K562 (cell line): ENCODE data around the gene PPP1R14C. TPM values are rescaled to one million over a fixed set of nuclear protein-coding genes. Genes with fewer than 3 reads are reported as not detected.

ENCODE experiments used
- ATF6 ChIP-seq: sonication (generic); formaldehyde crosslinking; IDR thresholded peaks from 2 replicates; pipeline ENCODE4 v1.4.0; 2020; ENCODE audit warnings: mild to moderate bottlenecking, missing genetic modification reagents
- ETV5 ChIP-seq: sonication (generic); formaldehyde crosslinking; IDR thresholded peaks from 2 replicates; pipeline ENCODE4 v1.4.0; 2020; ENCODE audit warnings: low read depth, mild to moderate bottlenecking, missing genetic modification reagents
- GMEB1 ChIP-seq: fragments of 250-450 bp; sonication (Bioruptor Pico); IDR thresholded peaks from 2 replicates; pipeline ENCODE4 v1.4.0; 2020; ENCODE audit warnings: mild to moderate bottlenecking
- HDAC3 ChIP-seq: fragments of 450-650 bp; IDR thresholded peaks from 2 replicates; pipeline ENCODE4 v1.6.1; 2018; ENCODE audit warnings: borderline replicate concordance, mild to moderate bottlenecking, moderate library complexity; ENCODE audit not compliant: partially characterized antibody
- JUNB ChIP-seq: fragments of 450-650 bp; formaldehyde crosslinking; conservative IDR thresholded peaks from 2 replicates; pipeline ENCODE4 v1.4.0; 2020; ENCODE audit warnings: mild to moderate bottlenecking
- JUND ChIP-seq, 2 experiments: IDR thresholded peaks; 2 replicates in 1 of 2; 3 replicates in 1 of 2; pipeline ENCODE4 v1.6.1; 2011; ENCODE audit warnings: borderline replicate concordance in 2 of 2, low read depth in 2 of 2, low read length in 2 of 2, improper control_type of control experiment in 1 of 2, missing biosample characterization in 1 of 2, missing genetic modification characterization in 1 of 2, missing genetic modification reagents in 1 of 2
- MBD1 ChIP-seq: fragments of 250-450 bp; sonication (Bioruptor Pico); IDR thresholded peaks from 2 replicates; pipeline ENCODE4 v1.8.0; 2022; ENCODE audit warnings: inconsistent platforms
- POLR2AphosphoS5 ChIP-seq: IDR thresholded peaks from 2 replicates; pipeline ENCODE4 v1.6.1; 2011; ENCODE audit warnings: mild to moderate bottlenecking, low read depth, low read length, moderate library complexity; ENCODE audit not compliant: control insufficient read depth, insufficient read depth
- RFX1 ChIP-seq: fragments of 450-650 bp; IDR thresholded peaks from 2 replicates; pipeline ENCODE4 v1.6.1; 2016; ENCODE audit warnings: mild to moderate bottlenecking, moderate library complexity
- polyA plus RNA-seq, 8 experiments: library from polyadenylated mRNA; depleted of rRNA in 4 of 8; stranded (reverse) in 5 of 8; unstranded in 3 of 8; fragments of >200 nt; fragmentation: Nextera tagmentation in 2 of 8; fragmentation: Illumina TruSeq in 1 of 8; extraction: Ambion mirVana in 2 of 8; extraction: Trizol in 1 of 8; gene quantifications; 2 replicates each; pipeline versions ENCODE4 v1.2.1 to v1.2.3, GENCODE V29; 2011 to 2014; ENCODE audit warnings: inconsistent platforms in 1 of 8, missing spikeins in 1 of 8
- total RNA-seq, 7 experiments: library from RNA; depleted of rRNA in 6 of 7; stranded (reverse); fragments of >200 nt in 6 of 7; fragmentation: Illumina TruSeq in 2 of 7; extraction: Trizol in 2 of 7; gene quantifications; 2 replicates each; pipeline versions ENCODE4 v1.2.1 to v1.2.3, GENCODE V29; 2011 to 2021; ENCODE audit warnings: low replicate concordance in 1 of 7

The PPP1R14C gene
- total and polyA plus RNA-seq, 9 of the 15 experiments (the other 6 are each of a cell fraction or from before 2014, with no cell fraction given): 4.5 to 16.6 (median 11.9) TPM

- 0 out of 2 replicates have a peak, but pooled peaks have one; percentile 8 for TF ChIP-seq GMEB1 (CRISPR knock-in tag)
- peak; percentile 33; the same call in 1 of the 2 replicates for TF ChIP-seq ETV5 (CRISPR knock-in tag)
- TF ChIP-seq JUND (IDR thresholded peaks at IDR 0.05; ENCODE audit: borderline replicate concordance, low read depth, low read length): peak; percentile 46; the same call in 1 of the 2 replicates
- TF ChIP-seq JUND (tag; IDR thresholded peaks at IDR 0.05; ENCODE audit: borderline replicate concordance, low read depth, low read length): peak; percentile 59; the same call in 1 of the 3 replicates
- no peak; the same call in 1 of the 2 replicates for TF ChIP-seq MBD1 (CRISPR knock-in tag)
- TF ChIP-seq ATF6 (CRISPR knock-in tag): peak; percentile 58; the same call in 1 of the 2 replicates
- TF ChIP-seq HDAC3: peak; percentile 55
- peak; percentile 57 for TF ChIP-seq POLR2AphosphoS5
- TF ChIP-seq JUNB (CRISPR knock-in tag): no peak
- TF ChIP-seq RFX1: no peak
- TF ChIP-seq, all 486 proteins: peak for 106
Observed at GRCh38 chr6:150276168-150276936, 133.5 kb downstream of the PPP1R14C start (continued).
